Measurements from ENCODE around the gene MED22.
"Not testable (repeated sequence)": the region's sequence is repeated elsewhere in the genome, so short reads cannot be mapped to it uniquely, and the experiment has no call there.

MED22 gene

GRCh38 chr9:133335924-133336811 lies 11.8 kb downstream of the MED22 start, which contains the start of gene SURF6:
SURF6 (minus strand) TSS chr9:133336188; CDS start chr9:133336132, 56 bp downstream.
- peak; percentile 83 for DNase-seq

DNA sequence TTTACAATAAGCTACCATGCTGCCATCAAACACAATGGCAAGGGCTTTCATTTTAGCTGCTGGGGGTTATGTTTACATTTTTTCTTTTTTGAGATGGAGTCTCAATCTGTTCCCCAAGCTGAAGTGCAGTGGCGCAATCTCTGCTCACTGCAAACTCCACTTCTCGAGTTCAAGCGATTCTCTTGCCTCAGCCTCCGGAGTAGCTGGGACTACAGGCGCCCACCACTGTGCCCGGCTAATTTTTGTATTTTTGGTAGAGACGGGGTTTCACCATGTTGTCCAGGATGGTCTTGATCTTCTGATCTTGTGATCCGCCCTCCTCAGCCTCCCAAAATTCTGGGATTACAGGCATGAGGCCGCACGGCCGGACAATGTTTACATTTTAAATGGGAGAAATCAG lies 13.0 kb downstream of the MED22 start:
- not testable (repeated sequence) for DNase-seq

GRCh38 chr9:133334161-133334560 lies 13.8 kb downstream of the MED22 start:
- DNase-seq = no peak

- DNase-seq = no peak
Observed at GRCh38 chr9:133333566-133333965, 14.4 kb downstream of the MED22 start.

DNA sequence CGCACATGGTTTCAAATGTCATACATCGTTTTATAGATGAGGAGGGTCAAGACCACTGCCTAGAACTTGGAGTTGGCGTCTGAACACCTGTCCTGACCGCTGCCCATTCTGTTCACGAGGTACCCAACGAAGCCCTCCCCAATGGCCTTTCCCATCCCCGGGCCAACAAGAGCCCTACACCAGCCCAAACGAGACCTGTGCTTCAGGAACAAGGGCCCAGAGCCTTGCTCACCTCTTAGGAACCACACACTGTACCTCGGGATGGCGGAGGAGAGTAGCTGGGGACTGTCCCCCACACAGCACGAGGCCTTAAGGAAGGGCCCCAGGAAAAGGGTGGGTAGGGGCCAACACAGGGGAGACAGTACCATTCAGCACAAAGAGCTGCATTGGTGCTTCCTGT lies 14.9 kb downstream of the MED22 start:
- DNase-seq = no peak

DNA sequence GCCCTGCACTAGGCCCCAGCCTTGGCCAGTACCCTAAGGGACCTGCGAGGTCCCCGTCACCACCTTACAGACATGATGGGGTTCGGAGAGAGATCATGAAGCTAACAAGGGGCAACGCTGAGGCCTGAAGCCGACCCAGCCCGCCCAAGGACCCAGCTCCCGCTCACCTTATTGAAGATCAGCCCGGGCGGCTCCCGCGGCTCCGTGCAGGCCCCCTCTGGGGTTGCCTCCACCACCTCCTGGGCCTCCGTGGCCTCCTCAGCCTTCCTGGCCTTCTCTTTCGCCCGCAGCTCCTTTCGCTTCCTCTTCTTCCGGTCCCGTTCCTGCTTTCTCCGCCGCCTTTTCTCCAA lies 15.6 kb downstream of the MED22 start:
- no peak for DNase-seq

- DNase-seq = no peak
Observed at GRCh38 chr9:133331641-133332380, 16.1 kb downstream of the MED22 start.

GRCh38 chr9:133331221-133331620 lies 16.7 kb downstream of the MED22 start:
- DNase-seq = no peak

GRCh38 chr9:133329306-133330156 lies 18.4 kb downstream of the MED22 start:
- not testable (repeated sequence) for DNase-seq

- no peak for DNase-seq
Observed at GRCh38 chr9:133327834-133328484, 20.0 kb downstream of the MED22 start.

DNA sequence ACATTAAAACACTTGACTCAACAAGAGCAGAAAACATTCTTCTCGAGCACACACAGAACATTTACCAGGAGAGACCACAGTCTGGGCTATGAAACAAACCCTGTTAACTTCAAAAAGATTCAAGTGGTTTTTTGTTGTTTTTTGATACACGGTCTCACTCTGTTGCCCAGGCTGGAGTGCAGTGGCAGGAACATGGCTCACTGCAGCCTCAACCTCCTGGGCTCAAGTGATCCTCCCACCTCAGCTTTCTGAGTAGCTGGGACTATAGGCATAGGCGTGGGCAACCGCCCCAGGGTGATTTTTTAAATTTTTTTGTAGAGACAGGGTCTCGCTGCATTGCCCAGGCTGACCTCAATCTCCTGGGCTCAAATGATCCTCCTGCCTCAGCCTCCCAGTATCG lies 20.9 kb downstream of the MED22 start:
- DNase-seq = not testable (repeated sequence)

DNA sequence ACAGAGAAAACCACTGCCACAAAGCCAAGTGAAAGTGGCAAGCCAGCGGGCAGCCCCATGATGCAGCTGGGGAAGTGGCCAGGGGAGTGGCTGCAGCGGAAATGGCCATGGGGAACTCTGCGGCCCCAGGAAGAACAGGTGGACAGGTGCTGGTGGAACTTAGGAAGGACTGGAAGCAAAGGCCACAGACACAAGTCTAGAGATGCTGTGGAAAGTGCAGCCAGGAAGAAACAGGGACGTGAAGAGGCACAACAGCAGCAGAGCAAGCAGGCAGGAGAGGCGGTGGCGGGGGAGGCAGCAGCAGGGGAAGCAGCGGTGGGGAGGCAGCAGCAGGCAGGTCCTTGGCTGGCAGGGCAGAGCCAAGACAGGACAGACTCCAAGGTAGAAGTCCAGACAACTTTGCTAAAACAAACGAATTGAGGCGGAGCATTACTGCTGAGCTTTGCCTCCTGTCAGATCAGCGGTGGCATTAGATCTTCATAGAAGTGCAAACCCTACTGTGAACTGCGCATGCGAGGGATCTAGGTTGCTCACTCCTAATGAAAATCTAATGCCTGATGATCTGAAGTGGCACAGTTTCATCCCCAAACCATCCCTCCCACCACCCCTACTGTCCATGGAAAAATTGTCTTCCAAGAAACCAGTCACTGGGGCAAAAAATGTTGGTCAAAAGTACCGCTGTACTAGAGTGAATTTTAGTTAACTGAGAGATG lies 23.8 kb downstream of the MED22 start:
- DNase-seq = no peak

- DNase-seq = no peak
Observed at GRCh38 chr9:133323211-133323610, 24.7 kb downstream of the MED22 start.

DNA sequence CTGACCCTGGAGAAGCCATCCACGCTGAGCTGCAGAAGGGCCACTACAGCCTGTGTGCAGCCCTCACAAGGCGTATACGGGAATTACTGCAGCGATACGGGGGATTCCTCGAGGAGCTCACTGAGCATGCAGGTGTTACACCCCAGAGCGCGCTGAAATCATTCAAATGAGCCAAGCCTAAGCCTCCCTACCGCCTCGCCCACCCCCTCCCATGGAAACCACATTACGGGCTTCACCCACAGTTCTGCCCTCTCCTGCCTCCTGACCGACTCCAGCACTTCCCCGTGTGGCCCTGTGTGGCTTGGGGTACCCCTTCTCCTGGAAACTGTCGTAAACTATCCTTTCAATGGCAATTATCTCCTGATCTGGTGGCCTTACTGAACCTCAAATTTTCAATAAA lies 25.2 kb downstream of the MED22 start:
- no peak for DNase-seq

DNA sequence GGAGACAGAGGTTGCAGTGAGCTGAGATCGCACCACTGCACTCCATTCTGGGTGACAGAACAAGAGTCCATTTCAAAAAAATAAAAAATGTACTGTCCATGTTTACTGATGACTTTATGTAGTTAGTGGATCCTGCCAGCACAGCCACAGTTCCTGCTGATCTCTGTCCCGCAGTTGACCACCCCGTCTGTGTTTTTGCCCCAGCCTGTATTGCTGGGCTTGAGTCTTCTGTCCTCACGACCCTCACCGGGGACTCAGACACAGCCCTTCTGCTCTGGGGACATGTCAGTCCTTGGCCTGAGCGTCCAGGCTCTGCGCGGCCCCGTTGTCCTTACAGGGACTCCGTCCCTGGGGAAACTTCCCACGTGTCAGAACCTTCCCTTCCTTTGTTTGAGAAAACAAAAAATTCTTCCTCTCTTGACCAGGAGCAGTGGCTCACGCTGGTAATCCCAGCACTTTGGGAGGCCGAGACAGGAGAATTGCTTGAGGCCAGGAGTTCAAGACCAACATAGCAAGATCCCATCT lies 26.5 kb downstream of the MED22 start:
- no peak for DNase-seq

DNA sequence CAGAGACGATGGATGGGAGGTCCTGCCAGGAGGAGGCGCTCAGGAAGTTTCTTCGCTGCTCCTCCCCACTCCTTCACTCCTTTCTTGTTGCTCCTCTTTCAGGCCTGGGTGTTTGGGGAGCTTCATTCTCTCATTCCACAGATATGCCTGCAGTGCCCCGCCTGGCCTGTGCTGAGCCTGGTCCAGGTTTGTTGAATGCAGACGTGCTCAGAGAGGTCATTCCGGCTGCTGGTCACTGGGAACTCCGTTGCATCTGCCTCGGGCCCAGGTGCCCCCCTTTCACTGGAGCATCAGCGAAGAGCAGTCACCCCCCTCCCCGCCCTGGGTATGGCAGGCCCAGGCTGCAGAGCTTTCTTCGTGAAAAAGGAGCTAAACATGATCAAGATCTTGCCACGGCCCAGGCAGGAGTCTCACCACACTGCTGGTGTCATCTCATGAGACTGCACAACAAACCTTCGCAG lies 27.5 kb downstream of the MED22 start:
- DNase-seq = no peak

DNA sequence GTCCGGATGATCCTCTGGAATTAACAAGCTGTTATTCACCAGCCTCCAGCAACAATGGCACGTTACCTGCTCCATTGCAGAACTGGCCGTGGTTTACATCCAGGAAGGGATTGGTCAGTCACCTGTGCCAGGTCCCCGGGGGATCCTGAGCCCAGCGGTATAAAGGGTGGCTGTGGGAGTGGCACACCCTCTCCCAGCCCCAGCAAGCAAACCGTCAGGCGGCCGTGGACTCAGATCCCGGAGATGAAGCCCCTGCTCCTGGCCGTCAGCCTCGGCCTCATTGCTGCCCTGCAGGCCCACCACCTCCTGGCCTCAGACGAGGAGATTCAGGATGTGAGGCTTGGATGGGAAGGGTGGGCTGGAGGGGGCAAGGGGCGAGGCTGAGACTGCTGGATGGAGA lies 30.4 kb downstream of the MED22 start:
- not testable (repeated sequence) for DNase-seq

DNA sequence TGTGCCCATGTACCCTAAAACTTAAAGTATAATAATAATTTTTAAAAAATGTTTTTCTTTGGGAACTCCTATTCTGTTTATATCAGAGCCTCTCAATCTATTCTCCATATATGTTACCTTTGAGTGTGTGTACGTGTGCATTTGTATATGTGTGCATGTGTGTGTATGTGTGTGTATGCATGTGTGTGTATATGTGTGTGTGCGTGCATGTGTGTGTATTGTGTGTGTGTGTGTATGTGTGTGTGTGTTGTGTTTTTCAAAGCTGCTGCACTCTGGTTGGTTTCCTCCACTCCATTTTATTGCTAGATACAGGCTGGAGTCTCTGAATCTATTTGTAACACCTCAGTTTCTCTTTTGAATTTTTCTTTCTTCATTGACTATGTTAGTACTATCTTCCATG lies 31.9 kb downstream of the MED22 start:
- no peak for DNase-seq

DNA sequence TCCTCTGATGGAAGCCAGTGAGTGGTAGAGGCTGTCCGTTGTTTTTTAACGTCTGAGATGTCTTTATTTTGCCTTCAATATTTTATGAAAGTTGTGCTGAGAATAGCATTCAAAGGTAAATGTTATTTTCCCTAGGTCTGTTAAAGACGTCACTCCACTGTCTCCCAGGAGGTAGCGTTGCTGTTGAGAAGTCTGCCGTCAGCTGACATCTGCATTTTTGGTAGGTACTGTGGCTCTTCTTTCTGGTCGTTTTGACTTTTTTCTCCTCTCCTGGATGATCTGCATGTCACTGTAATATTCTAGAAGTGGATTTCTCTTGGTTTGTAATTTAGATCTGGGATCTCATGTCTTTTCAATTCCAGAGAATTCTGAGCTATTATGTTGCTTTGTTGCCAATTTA lies 38.3 kb downstream of the MED22 start:
- DNase-seq = no peak

DNA sequence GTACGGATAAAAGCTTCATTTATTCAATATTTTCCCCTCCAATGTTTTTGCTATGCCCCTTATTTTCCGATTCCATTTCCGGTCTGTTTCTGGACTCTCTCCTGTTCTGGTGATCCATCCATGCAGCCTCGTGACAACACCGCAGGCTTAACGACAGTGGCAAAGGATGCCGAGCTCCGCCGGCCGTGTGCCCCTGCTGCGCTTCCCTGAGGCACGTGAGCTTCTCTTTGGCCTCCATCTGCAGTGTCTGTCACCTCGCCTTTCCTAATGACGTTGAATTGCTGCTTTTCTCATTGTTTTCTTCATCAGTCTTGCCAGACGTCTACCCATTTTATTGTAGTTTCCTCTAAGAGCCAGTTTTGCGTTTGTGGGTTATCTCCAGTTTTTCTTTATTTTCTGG lies 40.6 kb downstream of the MED22 start:
- DNase-seq = no peak
